MM.1S (cell line): ENCODE measurements around the gene USF2.

Experiments used
- DNase-seq: peaks from one replicate; pipeline ENCODE4 v3.0.0-alpha.2; 2015
- H2AFZ ChIP-seq: fragments of 300-600 bp; sonication (generic); 2 replicates; pipeline ENCODE4 v1.6.0; 2016; ENCODE audit warnings: antibody characterized with exemption, low read length
- H3F3A ChIP-seq: fragments of 300-600 bp; sonication (generic); 2 replicates; pipeline ENCODE4 v1.6.1; 2016; ENCODE audit warnings: mild to moderate bottlenecking, antibody characterized with exemption, low read length, moderate library complexity, mixed read lengths; ENCODE audit not compliant: insufficient read depth
- H3K27ac ChIP-seq: fragments of 300-600 bp; sonication (generic); 2 replicates; pipeline ENCODE4 v1.5.1; 2016; ENCODE audit warnings: mild to moderate bottlenecking, low read length
- H3K27me3 ChIP-seq: fragments of 300-600 bp; sonication (generic); replicated peaks from 2 replicates; pipeline ENCODE4 v1.6.0; 2016; ENCODE audit warnings: low read length; ENCODE audit not compliant: insufficient read depth
- H3K36me3 ChIP-seq: fragments of 300-600 bp; sonication (generic); replicated peaks from 2 replicates; pipeline ENCODE4 v1.6.1; 2016; ENCODE audit warnings: mild to moderate bottlenecking, low read length, mixed read lengths; ENCODE audit not compliant: insufficient read depth
- H3K4me1 ChIP-seq: fragments of 300-600 bp; sonication (generic); 2 replicates; pipeline ENCODE4 v1.6.1; 2016; ENCODE audit warnings: low read length, mixed read lengths
- H3K4me2 ChIP-seq: fragments of 300-600 bp; sonication (generic); 2 replicates; pipeline ENCODE4 v1.6.0; 2016; ENCODE audit warnings: low read depth, low read length
- H3K4me3 ChIP-seq: fragments of 300-600 bp; sonication (generic); 2 replicates; pipeline ENCODE4 v1.5.1; 2016; ENCODE audit warnings: low read length, mixed read lengths
- H3K79me2 ChIP-seq: fragments of 300-600 bp; sonication (generic); 2 replicates; pipeline ENCODE4 v1.6.1; 2016; ENCODE audit warnings: mixed run types, low read length, mixed read lengths
- H3K9ac ChIP-seq: fragments of 300-600 bp; sonication (generic); 2 replicates; pipeline ENCODE4 v1.6.1; 2016; ENCODE audit warnings: low read length, mixed read lengths
- H3K9me2 ChIP-seq: fragments of 300-600 bp; sonication (generic); replicated peaks from 2 replicates; pipeline ENCODE4 v1.6.1; 2016; ENCODE audit warnings: mild to moderate bottlenecking, low read length, mixed read lengths; ENCODE audit not compliant: insufficient read depth
- H3K9me3 ChIP-seq: fragments of 300-600 bp; sonication (generic); replicated peaks from 2 replicates; pipeline ENCODE4 v1.6.1; 2016; ENCODE audit warnings: mild to moderate bottlenecking, low read length, mixed read lengths; ENCODE audit not compliant: insufficient read depth
- H4K20me1 ChIP-seq: fragments of 300-600 bp; sonication (generic); 2 replicates; pipeline ENCODE4 v1.6.1; 2016; ENCODE audit warnings: mild to moderate bottlenecking, low read length, moderate library complexity, mixed read lengths; ENCODE audit not compliant: insufficient read depth
- EZH2 ChIP-seq: fragments of 300-600 bp; sonication (generic); optimal IDR thresholded peaks from 2 replicates; pipeline ENCODE3; 2017; ENCODE audit warnings: low read depth, mild to moderate bottlenecking, antibody characterized with exemption, low read length, mixed read lengths
- EZH2phosphoT487 ChIP-seq: fragments of 300-600 bp; sonication (generic); IDR thresholded peaks from 2 replicates; pipeline ENCODE4 v1.6.1; 2018; ENCODE audit warnings: antibody characterized with exemption, low read length
- TF ChIP-seq, protein P1 (sequence below): fragments of 300-600 bp; sonication (generic); IDR thresholded peaks from 2 replicates; pipeline ENCODE4 v1.5.1; 2016; ENCODE audit warnings: antibody characterized with exemption, low read length, mixed read lengths

The USF2 gene

DNA sequence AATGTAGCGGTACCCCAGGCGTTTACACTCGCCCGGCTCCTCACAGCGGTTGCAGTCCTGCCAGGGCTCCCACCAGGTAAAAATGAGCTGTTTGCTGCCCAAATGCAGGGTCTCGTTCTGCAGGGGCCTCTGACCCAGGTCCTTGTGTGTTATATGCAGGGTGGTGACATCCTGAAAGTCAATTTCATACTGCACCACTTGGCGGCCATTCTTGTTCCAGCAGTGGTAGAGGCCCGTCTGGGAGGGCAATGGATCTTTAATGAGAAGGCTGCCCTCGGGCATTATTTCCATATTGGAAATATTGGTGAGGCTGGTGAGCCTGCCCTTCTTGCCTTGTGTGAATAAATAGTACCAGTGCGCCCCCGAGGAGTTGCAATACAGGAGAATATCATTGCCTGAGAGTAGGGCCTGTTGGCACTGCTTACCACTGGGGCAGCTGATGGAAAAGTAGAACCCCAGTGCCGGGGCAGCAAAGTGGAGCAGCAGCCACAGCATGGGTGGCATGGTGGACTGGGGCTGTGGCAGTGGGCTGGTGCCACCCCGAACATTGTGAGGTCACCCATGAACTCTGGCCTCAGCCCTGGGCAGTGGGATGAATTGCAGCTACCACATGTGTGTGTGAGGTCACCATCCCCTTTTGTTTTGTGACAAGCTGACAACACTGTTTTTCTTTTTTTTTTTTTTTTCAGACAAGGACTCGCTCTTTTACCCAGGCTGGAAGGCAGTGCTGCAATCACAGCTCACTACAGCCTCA lies 40.4 kb upstream of the USF2 start, which contains the start of gene FAM187B:
Gene FAM187B, minus strand, starts transcription at position 563 of the 754 bp plus-strand sequence. Its CDS starts 59 bp downstream, at position 504.
- no peaks in the 10 kb centered on the region for H3F3A ChIP-seq
- H3K27ac ChIP-seq, result no peak within 1 kb of the TSS
- no peak for TF ChIP-seq EZH2phosphoT487
- TF ChIP-seq, protein P1, sequence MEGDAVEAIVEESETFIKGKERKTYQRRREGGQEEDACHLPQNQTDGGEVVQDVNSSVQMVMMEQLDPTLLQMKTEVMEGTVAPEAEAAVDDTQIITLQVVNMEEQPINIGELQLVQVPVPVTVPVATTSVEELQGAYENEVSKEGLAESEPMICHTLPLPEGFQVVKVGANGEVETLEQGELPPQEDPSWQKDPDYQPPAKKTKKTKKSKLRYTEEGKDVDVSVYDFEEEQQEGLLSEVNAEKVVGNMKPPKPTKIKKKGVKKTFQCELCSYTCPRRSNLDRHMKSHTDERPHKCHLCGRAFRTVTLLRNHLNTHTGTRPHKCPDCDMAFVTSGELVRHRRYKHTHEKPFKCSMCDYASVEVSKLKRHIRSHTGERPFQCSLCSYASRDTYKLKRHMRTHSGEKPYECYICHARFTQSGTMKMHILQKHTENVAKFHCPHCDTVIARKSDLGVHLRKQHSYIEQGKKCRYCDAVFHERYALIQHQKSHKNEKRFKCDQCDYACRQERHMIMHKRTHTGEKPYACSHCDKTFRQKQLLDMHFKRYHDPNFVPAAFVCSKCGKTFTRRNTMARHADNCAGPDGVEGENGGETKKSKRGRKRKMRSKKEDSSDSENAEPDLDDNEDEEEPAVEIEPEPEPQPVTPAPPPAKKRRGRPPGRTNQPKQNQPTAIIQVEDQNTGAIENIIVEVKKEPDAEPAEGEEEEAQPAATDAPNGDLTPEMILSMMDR, result no peak
- no peak for TF ChIP-seq EZH2
- no peak within 1 kb of the TSS for H2AFZ ChIP-seq
- no peaks in the 10 kb centered on the region for H3K9me3 ChIP-seq
- H3K4me3 ChIP-seq, result no peak within 1 kb of the TSS
- no peaks in the 10 kb centered on the region for H3K27me3 ChIP-seq
- no peak for DNase-seq
- no peaks in the 10 kb centered on the region for H3K9me2 ChIP-seq
- no peaks in the 10 kb centered on the region for H4K20me1 ChIP-seq
- H3K4me2 ChIP-seq, result no peak within 1 kb of the TSS
- H3K79me2 ChIP-seq, result no peaks in the 10 kb centered on the region
- no peaks in the 10 kb centered on the region for H3K36me3 ChIP-seq
- H3K9ac ChIP-seq, result no peak within 1 kb of the TSS
- H3K4me1 ChIP-seq, result no peaks in the 10 kb centered on the region

DNA sequence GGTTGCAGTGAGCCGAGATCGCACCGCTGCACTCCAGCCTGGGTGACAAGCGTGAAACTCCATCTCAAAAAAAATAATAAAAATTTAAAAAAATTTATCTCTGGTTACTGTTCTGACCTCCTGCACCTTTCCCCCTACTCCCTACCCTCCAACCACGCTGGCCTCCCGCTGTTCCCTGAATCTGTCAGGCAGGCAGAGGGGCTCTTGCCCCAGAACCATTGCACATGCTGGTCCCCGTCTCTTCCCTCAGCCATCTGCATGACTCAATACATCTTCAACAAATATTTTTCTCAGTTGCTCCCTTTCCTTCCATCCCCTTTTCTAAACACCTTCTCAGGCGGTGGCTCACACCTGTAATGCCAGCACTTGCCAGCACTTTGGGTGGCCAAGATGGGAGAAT lies 39.2 kb upstream of the USF2 start:
- no peak overlapping the region for H3K9ac ChIP-seq
- no peak for TF ChIP-seq EZH2
- TF ChIP-seq, protein P1, result no peak
- no peak for TF ChIP-seq EZH2phosphoT487

DNA sequence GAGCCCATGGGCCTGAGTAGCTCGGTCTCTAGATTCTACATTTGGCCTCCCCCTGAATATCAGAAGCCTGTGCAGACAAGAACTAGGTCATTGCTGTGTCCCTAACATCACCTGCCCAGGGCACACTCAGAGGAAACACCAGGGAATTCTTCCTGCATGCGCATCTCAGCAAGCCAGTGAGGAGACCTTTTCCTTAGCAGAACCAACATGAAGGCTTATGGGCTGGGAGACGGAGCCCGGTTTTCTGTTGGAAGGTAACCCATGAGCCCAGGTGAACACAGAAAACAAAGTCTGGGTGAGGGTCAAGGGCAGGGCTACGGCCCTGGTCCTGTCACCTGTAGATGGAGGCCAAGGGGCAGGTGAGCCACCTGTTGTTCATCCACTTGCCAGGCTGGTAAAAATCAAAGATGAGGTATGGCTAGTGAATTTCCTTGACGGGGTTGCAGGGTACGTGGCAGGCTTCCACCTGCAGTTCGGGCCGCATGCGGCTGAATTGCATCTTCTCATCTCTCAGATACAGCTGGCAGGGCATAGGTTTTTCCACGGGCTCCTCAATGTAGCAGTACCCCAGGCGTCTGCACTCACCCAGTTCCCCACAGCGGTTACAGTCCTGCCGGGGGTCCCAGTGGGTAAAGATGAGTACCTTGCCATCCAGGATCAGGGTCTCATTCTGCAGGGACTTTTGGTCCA lies 36.7 kb upstream of the USF2 start:
- no peak overlapping the region for H2AFZ ChIP-seq
- no peak for DNase-seq
- H3K27me3 ChIP-seq, result no peaks in the 10 kb centered on the region
- no peaks in the 10 kb centered on the region for H3F3A ChIP-seq
- no peak overlapping the region for H3K9ac ChIP-seq
- no peak overlapping the region for H3K27ac ChIP-seq
- no peak overlapping the region for H3K4me2 ChIP-seq
- no peaks in the 10 kb centered on the region for H3K36me3 ChIP-seq
- H3K4me1 ChIP-seq, result no peaks in the 10 kb centered on the region
- H3K9me3 ChIP-seq, result no peaks in the 10 kb centered on the region
- TF ChIP-seq EZH2 (no peak), EZH2phosphoT487 (no peak)
- TF ChIP-seq, protein P1, result no peak
- H3K9me2 ChIP-seq, result no peaks in the 10 kb centered on the region
- no peaks in the 10 kb centered on the region for H3K79me2 ChIP-seq
- no peaks in the 10 kb centered on the region for H4K20me1 ChIP-seq
- no peak overlapping the region for H3K4me3 ChIP-seq

More for the DNA sequence above, 39.2 kb upstream of the USF2 start:
- no peak for DNase-seq
- H3K9me3 ChIP-seq, result no peaks in the 10 kb centered on the region
- H3K9me2 ChIP-seq, result no peaks in the 10 kb centered on the region
- H3K4me1 ChIP-seq, result no peaks in the 10 kb centered on the region
- H3K79me2 ChIP-seq, result no peaks in the 10 kb centered on the region
- no peak overlapping the region for H3K27ac ChIP-seq
- H3K4me3 ChIP-seq, result no peak overlapping the region
- H3F3A ChIP-seq, result no peaks in the 10 kb centered on the region
- no peaks in the 10 kb centered on the region for H4K20me1 ChIP-seq
- H2AFZ ChIP-seq, result no peak overlapping the region
- no peaks in the 10 kb centered on the region for H3K36me3 ChIP-seq
- H3K4me2 ChIP-seq, result no peak overlapping the region
- no peaks in the 10 kb centered on the region for H3K27me3 ChIP-seq
